Measurements from ENCODE around the gene BTG1. TPM values are rescaled to one million over a fixed set of nuclear protein-coding genes. Genes with fewer than 3 reads are reported as not detected.

The BTG1 gene, protein sequence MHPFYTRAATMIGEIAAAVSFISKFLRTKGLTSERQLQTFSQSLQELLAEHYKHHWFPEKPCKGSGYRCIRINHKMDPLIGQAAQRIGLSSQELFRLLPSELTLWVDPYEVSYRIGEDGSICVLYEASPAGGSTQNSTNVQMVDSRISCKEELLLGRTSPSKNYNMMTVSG
- total RNA-seq = 18.0 TPM

DNA sequence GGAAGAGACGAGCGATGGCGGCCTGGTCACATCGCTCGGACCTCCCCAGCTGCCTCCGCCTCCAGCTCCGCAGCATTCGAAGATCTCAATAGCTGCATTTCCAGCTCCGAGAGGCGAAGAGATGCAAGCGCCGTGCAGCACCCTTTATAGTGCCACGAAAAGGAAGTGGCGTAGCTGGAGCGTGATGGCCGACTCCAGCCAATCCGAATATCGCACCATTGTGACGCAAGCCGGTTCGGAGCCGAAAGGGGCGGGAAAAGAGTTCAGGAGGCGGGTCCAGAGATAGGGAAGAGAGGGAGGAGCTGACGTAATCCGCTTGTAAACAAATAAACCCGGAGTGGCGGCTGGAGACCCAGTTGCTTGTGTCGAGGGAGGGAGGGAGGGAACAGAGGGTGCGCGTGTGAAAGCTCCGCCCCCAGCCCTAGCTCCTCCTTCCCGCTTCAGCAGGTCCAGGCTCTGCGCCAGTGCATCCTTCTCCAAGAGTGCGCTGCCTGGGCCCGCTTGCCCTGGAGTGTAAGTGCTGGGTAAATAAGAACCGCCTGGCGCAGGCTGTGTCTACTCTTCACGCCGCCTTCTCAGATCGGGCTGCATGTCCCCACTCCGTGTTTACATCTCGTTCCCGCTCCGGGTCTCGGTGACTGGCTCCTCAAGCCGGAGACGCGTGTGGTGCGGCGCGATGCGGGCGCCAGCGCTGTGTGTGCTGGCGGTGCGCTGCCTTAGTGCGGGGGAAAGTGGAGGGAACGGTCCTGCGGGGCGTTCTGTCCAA lies at the start of gene BTG1:
Gene BTG1, minus strand, starts transcription at position 116 of the 766 bp plus-strand sequence. CDS start 311 bp downstream, outside the sequence.
- DNase-seq (ENCODE audit: low read depth in 2 of 3, low spot score in 2 of 3) = peak; percentile 99 to 100 (median 99)

DNA sequence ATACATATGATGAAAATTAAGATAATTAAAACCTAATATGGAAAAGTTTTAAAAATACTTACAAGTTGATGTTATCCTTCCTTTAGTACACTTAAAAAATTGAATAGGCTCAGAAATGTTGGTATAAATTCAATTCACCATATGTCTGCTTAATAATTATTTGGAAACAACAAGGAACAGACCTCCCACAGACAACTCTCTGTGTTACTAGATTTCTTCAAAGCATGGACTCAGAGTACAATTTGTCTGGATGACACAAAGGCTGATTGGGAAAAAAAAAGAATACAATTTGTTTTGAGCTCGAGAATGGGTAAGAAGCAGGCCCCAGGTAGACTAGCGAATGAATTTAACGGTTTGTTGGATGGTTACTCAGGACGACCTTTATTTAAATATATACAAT lies 48.9 kb upstream of the BTG1 start:
- DNase-seq (ENCODE audit: low read depth in 2 of 3, low spot score in 2 of 3) = no peak

DNA sequence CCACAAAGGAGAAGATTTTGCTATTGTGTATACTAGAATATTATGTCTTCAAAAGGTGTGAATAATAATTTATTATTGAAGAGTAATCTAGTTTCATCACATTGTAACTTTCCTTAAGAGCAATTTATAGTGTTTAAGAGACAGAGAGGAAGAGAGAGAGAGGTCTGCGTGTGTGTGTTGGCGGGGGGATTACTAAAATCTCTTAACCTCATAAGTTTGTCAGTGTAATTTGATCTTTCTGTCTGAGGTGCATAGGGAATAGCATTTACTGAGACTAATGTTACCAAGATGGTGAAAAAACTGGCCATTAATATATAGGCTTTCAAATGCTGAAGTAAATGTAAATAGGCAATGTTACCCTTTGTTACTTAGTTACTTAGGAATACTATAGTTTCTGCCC lies 48.2 kb upstream of the BTG1 start:
- DNase-seq (ENCODE audit: low read depth in 2 of 3, low spot score in 2 of 3) = no peak

DNA sequence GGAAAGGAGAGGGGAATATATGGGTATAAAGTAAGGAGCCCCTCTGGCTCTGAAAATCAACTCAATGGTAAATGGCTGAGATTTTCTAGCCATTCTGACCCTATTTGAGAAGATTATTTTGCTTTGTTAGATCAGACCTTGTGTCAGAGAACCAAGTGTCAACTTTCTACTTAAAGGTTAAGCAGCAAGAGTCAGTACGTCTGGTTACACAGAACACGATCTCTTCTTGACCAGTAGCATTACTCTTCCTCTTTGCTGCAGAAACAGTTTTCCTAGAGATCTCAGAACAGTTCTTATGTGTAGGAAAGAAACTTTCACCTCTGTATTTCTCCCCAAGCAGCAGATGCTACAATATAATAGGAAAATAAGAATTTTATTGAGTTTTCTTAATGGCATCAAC lies 47.4 kb upstream of the BTG1 start:
- no peak for DNase-seq (ENCODE audit: low read depth in 2 of 3, low spot score in 2 of 3)

DNA sequence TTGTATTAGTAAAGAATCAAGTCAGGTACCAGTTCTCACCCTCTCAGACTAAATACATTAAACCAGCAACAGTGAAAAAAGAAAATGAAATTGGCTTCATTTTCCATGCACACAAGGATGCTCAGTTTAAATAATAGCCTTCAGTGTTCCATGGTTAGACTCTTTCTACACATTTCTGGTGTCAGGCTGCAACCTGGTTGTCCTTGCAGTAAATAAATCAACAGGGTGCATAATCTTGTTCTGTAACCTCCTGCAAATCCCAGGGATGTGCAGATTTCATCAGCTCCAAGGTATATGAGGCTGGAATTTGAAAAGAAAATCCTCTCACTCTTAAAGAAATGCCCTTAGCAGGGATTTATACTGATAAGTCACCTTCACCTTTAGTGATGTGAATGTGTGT lies 46.7 kb upstream of the BTG1 start:
- no peak for DNase-seq (ENCODE audit: low read depth in 2 of 3, low spot score in 2 of 3)

DNA sequence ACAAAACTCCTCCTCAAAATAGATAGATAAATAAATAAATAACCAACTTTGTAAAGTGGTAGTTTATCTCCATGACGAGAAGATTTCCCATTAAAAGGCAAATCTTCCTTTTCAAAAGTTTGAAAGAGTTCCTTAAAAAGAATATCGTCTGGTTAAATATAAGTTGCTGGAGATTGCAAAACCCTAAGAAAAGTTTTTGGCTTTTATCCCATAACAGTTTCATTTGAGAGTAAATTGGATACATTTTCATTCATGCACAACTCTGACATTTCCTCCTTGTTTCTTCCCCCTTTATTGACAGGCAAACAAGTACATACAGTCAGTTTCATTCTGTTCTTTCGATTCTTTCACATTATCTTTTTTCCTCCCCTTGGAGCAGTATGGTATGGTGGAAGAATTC lies 45.4 kb upstream of the BTG1 start:
- DNase-seq (ENCODE audit: low read depth in 2 of 3, low spot score in 2 of 3) = no peak

DNA sequence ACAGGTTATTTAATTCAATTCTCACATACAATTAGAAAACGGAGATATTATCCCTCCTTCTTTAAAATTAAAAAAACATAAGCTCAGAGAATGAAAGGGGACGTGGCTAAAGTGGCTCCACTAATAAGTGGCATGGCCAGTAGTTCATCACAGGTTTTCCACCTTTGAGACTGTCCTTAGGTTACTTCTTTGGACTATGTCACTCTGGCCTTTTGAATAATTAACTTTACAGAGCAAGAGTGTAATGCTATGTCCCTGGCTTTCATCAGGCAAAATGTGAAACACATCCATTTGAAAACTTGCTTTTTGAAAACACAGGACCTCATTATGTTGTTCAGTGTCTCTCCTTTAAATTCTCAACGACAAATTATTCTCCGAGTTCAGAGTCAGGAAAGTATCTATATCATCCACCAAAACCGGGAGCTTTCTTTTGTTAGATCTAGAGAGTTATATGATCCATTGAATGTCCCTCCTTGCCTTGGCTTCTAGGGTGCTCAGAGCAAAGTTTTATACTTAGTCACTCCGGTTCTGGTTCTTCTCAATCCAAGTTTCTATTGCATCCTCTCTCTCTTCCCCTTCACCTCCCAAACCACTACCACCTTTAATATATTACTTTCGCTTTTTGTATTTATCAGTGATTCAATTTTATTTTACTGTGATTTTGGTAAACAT lies 43.0 kb upstream of the BTG1 start:
- DNase-seq (ENCODE audit: low read depth in 2 of 3, low spot score in 2 of 3) = no peak

DNA sequence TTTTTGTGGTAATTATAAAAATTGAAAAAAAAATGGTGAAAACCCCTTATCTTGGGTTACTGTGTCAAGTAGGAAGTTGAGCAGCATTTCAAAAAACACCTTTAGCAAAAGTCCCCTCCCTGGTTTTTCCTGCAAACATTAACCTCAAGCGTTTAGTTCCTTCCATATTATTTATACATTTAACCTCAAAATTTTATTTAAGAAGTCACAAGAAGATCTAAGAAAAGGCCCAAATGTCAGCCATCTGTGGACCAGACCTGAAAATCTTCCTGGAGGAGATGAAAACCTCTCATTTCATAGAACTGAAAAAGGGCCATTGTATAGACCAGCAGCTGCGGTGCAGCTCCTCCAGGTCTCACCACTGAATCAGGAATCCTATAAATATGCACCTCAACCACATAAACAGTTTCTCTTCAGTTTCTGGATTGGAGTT lies 40.4 kb upstream of the BTG1 start:
- peak in 1 of 3 donors; percentile 27 for DNase-seq (ENCODE audit: low read depth in 2 of 3, low spot score in 2 of 3)

DNA sequence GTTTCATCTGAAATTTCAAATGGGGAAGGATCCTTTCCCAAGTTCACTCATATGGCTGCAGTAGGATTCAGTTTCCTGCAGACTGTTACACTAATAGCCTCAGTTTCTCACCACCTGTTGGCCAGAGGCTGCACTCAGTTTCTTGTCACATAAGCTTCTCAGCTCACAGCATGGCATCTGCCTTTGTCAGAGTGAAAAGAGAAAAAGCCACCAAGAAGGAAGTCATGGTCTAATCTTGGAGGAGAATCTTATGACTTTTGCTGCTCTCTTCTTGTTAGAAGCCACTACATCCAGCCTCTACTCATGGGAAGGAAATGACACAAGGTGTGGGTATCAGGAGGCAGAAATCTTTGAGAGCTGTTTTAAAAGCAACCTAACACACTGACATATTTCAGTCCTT lies 39.4 kb upstream of the BTG1 start:
- DNase-seq (ENCODE audit: low read depth in 2 of 3, low spot score in 2 of 3) = peak in 2 of 3 donors; percentile 29 to 85

DNA sequence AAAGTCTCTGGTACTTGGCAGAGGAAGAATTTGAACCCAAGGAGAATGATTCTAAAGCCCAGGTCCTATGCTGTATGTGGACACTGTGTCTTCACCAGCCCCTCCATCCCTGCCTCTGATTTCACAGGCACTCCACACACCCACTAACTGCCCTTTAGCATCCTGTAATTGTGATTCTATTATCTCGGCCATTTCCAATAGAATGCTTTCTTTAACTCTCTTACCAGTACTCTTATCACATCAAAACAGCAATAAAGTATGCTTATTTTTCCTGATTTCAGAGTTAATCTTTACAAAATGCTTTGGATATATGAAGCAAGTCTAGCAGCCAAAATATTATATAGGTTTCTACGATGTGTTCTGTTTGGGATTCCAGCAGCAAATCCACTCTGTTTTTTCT lies 37.9 kb upstream of the BTG1 start:
- no peak for DNase-seq (ENCODE audit: low read depth in 2 of 3, low spot score in 2 of 3)

DNA sequence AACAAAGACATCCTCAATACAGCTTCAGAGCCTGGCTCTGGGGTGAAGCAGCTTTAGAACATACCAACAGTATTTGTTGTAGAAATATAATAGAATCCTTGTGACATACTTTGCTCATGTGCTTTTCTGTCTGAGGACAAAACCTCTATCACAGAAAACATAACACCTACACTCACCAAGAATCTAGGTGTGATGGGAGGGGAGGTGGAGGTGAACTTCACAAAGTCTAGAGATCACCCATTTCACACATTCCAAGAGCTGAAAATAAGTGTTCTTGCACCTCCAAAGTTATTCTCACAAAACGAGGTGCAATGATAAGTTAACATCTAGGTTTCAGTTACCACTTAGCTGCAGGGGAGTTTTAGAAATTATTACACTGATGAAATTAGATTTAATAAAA lies 32.7 kb upstream of the BTG1 start:
- DNase-seq (ENCODE audit: low read depth in 2 of 3, low spot score in 2 of 3) = no peak

DNA sequence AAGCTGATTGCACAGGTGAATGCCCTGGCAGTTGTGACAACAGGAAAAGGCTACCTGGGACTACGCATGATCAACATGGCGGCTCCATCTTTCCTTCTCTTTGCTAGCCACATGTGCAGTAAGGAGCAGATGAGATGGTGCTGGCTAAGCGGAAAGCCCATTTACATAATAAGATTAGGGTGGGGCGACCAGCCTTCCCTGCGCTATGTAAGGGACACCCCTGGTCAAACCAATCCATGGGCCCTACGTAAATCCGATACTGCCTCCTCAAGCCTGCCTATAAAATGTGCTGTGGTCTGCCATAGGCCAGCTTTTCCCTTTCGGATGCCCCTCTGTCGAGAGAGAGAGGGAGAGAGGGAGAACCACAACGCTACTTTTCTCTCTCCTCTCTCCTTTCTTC lies 31.0 kb upstream of the BTG1 start:
- no peak for DNase-seq (ENCODE audit: low read depth in 2 of 3, low spot score in 2 of 3)

DNA sequence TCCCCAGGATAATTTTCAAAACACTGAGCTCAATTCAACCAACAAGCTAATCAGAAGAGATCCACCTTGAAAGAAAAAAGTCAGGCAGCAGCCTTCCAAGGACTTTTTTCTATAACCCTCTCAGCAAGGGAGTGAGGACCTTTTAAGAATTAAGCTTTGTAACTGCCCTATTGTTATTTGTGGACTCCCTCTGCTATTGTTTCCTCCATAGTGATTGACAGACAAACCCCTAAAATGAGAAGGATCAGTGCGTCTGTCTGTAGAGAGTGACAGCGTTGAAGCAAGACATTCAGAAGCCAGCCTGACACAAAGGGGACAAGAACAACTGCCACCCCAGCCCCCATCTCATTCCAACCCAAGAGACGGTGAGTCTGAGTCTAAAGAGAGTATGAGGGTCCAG lies 30.3 kb upstream of the BTG1 start:
- no peak for DNase-seq (ENCODE audit: low read depth in 2 of 3, low spot score in 2 of 3)

DNA sequence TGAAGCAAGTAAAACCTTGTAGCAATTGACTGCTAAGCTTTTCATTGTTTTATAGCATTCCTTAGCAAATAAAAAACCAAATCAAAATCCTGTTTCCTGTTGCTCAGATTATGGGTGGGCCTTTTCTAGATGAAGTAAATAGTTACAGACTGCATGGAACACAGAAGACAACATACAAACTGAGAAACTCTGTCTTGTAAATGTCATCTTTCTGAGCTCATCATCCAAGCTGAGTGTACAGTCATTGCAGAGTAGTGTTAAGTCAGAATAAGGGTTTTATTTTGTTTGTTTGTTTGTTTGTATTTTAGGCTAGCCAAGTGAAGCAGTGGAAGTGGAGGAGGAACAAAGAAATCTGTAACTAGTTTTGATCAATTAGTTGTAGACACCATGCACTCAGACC lies 24.4 kb upstream of the BTG1 start:
- DNase-seq (ENCODE audit: low read depth in 2 of 3, low spot score in 2 of 3) = no peak

DNA sequence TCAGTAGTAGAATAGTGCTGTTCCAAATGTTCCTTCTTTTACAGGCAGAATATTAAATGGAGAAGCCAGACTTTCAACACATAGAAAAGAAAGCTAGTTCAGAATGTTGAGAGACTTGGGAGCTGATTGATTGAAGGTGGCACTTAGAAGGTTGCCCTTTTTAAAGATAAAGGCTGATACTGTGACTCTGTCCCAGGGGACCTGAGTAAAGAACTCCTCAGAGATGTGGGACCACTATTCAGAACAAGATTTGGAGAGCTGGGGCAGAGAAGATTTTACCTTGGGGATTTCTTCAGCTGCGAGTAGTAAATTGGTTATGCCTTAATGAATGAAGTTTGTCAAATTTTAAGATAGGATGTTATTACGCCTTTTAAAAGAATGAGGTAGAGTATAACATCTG lies 21.4 kb upstream of the BTG1 start:
- no peak for DNase-seq (ENCODE audit: low read depth in 2 of 3, low spot score in 2 of 3)

DNA sequence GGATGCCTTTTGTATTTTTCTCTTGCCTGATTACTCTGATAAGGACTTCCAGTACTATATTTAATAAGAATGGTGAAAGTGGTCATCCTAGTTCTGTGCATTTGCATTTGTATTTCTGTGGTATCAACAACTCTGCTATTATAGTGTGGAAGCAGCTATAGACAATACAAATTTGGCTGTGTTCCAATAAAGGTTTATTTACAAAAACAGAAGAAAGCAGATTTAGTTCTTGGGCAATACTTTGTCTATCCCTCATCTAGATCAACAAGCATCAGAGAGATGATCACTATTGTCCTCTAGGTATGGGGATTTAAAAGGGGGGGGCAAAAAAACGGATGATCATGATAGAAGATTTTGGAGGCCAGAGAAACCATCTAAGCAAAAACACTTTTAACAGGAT lies 19.1 kb upstream of the BTG1 start:
- DNase-seq (ENCODE audit: low read depth in 2 of 3, low spot score in 2 of 3) = no peak

DNA sequence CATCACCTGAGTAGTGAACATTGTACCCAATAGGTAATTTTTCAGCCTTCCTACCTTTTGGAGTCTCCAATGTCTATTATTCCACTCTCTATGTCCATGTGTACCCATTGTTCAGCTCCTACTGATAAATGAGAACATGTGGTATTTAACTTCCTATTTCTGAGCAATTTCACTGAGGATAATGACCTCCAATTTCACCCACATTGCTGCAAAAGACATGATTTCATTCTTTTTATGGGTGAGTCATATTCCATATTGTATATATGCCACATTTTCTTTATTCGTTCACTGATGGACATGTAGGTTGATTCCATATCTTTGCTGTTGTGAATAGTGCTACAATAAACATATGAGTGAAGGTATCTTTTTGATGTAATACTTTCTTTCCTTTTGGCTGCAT lies 16.4 kb upstream of the BTG1 start:
- DNase-seq (ENCODE audit: low read depth in 2 of 3, low spot score in 2 of 3) = no peak

DNA sequence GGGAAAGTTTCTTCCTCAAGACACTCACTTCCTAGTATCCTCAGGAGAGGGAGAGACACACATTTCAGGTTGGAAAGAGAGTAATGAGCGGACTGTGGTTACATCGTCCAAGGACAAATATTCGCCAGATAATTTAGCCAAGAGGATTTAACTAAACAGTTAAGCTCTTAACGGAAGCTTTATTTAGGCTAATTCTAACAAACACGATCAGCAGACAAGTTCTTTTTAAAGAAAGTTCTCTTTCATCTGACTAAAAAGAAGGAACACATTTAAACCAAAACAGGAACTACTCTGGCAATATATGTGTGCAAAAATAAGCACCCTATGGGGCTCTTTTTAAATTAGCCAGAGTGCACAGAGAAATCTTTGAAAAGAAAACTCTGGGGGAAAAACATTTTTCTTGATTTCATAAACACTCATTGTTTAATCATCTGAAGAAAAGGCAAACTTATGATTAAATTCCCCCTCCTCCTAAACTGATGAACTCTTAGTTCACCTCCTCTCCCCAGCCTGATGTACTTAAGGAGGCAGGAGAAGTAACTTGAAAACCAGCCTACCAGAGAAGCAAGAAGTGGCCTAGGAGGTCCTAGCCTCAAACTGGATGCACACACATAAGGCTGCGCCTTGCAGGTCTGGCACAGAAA lies 13.3 kb upstream of the BTG1 start:
- peak in 1 of 3 donors; percentile 54 for DNase-seq (ENCODE audit: low read depth in 2 of 3, low spot score in 2 of 3)

DNA sequence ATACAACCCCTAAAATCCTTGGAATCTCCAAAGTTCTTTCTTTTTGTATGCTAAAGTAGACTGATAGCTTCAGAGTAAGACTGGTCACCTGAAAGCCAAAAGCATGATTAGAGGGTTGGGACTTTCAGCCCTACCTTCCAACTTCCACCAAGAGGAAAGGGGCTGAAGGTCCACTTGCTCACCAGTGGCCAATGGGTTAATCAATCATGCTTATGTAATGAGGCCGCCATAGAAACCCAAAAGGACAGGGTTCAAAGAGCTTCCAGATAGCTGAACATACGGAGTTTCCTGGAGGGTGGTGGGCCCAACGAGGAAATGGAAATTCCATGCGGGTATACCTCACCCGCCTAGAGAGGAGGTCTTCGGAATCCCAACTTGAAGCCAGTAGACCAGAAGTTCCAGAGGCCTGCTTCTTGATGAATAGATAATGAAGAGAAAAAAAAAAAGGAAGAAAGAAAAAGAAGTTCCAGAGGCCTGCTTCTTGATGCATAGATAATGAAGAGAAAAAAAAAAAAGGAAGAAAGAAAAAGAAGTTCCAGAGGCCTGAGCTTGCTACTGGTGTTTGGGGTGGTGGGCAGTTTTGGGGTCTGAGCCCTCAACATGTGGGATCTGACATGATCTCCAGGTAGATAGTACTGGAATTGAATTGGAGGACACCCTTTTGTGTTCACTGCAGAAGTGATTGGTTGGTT lies 11.2 kb upstream of the BTG1 start:
- DNase-seq (ENCODE audit: low read depth in 2 of 3, low spot score in 2 of 3) = no peak

DNA sequence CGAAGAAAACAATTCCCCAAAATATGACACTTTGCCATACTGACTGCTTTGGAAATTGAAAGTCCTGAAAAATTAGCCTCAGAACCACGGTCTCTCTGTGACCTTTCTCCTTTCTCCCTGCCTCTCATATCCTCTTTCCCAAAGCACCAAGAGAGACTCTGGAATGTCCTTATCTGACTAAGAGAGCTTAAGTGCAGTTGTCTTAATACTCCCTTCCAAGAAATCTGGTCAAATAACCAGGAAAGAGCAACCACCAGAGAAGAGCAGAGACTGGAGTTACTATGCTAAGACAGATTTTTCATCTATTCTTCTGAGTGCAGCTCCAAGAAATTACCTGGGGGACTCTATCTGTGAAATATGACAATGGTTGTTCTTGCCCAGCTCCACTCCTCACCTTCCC lies 10.5 kb upstream of the BTG1 start:
- no peak for DNase-seq (ENCODE audit: low read depth in 2 of 3, low spot score in 2 of 3)

DNA sequence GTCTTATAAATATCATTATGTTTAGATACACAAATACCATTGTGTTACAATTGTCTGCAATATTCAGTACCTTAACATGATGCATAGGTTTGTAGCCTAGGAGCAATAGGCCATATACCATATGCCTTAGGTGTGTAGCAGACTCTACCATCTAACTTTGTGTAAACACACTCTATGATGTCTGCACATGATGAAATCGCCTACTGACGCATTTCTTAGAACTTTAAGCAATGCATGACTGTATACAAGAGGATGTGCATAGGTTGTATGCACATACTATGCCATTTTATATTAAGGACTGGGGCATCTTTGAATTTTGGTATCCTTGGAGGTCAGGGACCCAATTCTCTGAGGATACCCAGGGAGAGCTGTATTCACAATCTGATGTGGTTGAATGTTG lies 10.1 kb upstream of the BTG1 start:
- no peak for DNase-seq (ENCODE audit: low read depth in 2 of 3, low spot score in 2 of 3)

Data from hematopoietic multipotent progenitor cell (in vitro differentiated cells).